Activated T-helper 1 cell treated with Interleukin-2 at 50 U/mL for 16 hours (primary cell): ENCODE data around the gene AHRR.

ENCODE experiments used
- DNase-seq: peaks from one replicate; pipeline ENCODE4 v3.0.0-alpha.2; 2020; ENCODE audit warnings: low read depth

AHRR gene

GRCh38 chr5:430214-430925 lies 108.9 kb downstream of the AHRR start:
- no peak for DNase-seq

GRCh38 chr5:431001-431710 lies 109.6 kb downstream of the AHRR start:
- no peak for DNase-seq

GRCh38 chr5:431711-432050 lies 110.2 kb downstream of the AHRR start:
- DNase-seq = no peak

GRCh38 chr5:432201-432927 lies 110.8 kb downstream of the AHRR start:
- no peak for DNase-seq

- no peak for DNase-seq
These were observed 111.6 kb downstream of the AHRR start for GRCh38 chr5:432928-433791.

GRCh38 chr5:433836-434235 lies 112.3 kb downstream of the AHRR start:
- DNase-seq = no peak

GRCh38 chr5:434443-435146 lies 113.1 kb downstream of the AHRR start:
- DNase-seq = no peak

- no peak for DNase-seq
These were observed 113.8 kb downstream of the AHRR start for GRCh38 chr5:435156-435790.

GRCh38 chr5:435961-436640 lies 114.6 kb downstream of the AHRR start:
- DNase-seq = no peak

- no peak for DNase-seq
These were observed 115.1 kb downstream of the AHRR start for GRCh38 chr5:436641-436975.

GRCh38 chr5:437281-437771 lies 115.8 kb downstream of the AHRR start:
- no peak for DNase-seq

- DNase-seq = no peak
These were observed 117.0 kb downstream of the AHRR start for GRCh38 chr5:438481-438981.

GRCh38 chr5:439181-439580 lies 117.7 kb downstream of the AHRR start:
- no peak for DNase-seq

- DNase-seq = no peak
These were observed 118.1 kb downstream of the AHRR start for GRCh38 chr5:439636-440035.

GRCh38 chr5:440401-441201 lies 119.1 kb downstream of the AHRR start:
- DNase-seq = no peak

- DNase-seq = no peak
These were observed 120.5 kb downstream of the AHRR start for GRCh38 chr5:441996-442334.

- peak; percentile 68 for DNase-seq
These were observed 121.1 kb downstream of the AHRR start, which contains the start of gene EXOC3 for GRCh38 chr5:442335-443238. Gene EXOC3, plus strand, starts transcription at chr5:443176. Its CDS starts 3,030 bp downstream, at chr5:446206.
